Astrocyte of the cerebellum (primary cell): ENCODE measurements around the gene ATF7IP2.
"Not testable (repeated sequence)": the region's sequence is repeated elsewhere in the genome, so short reads cannot be mapped to it uniquely, and the experiment has no call there.

Experiments
- DNase-seq: peaks from one replicate; pipeline ENCODE4 v3.0.0-alpha.2; 2011; ENCODE audit warnings: low read depth
- H3K4me3 ChIP-seq: 2 replicates; pipeline ENCODE4 v1.5.1; 2011; ENCODE audit warnings: mild to moderate bottlenecking, low read depth, low read length, moderate library complexity
- CTCF ChIP-seq: IDR thresholded peaks from 2 replicates; pipeline ENCODE4 v1.5.1; 2012; ENCODE audit warnings: low read length, low read depth, moderate library complexity, mild to moderate bottlenecking; ENCODE audit errors: missing control alignments
- in situ Hi-C: cut with HindIII; loops from 2 replicates; pipeline ENCODE4 v1.10.0; 2017; ENCODE audit warnings: low sequenced_read_pairs

ATF7IP2 gene

GRCh38 chr16:10419701-10420100, 33.8 kb downstream of the ATF7IP2 start:
- no peak for DNase-seq
- no peak overlapping the region for H3K4me3 ChIP-seq
- in situ Hi-C loops: no loop called here
- TF ChIP-seq CTCF: no peak

GRCh38 chr16:10421596-10421995, 35.7 kb downstream of the ATF7IP2 start:
- H3K4me3 ChIP-seq: no peak overlapping the region
- in situ Hi-C loops: no loop called here
- TF ChIP-seq CTCF: no peak
- DNase-seq: no peak

DNA sequence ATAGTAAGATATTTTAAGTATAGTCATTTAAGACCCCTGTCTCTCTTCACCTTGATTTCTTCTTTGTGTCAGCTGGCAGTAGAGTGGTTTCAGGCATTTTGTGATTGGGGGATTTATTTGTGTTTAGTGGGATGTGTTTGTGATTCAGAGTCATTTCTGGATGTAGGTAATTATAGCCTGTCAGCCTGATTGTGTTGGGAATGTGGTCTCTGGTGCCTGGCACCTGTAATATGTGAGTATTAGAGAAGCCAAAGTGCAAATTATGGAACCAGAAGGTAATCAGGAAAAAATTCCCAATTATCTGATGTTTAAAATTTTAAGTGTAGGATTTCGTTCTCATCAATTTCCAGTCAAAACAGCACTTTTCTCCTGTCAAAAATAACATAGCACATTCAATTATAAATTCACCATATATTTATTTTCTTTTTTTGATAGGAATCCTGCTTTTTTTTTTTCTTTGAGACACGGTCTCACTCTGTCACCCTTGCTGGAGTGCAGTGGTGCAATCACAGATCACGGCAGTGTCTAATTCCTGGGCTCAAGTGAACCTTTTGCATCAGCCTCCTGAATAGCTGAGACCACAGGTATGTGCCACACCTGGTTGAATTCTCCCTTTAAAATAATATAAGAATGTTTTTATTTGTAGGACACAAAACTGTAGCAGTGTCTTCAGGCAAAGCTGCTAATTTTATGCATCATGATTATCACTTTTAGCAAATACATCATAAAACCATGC, 42.7 kb downstream of the ATF7IP2 start:
- no peak overlapping the region for H3K4me3 ChIP-seq
- DNase-seq: no peak
- in situ Hi-C loops: no loop called here
- no peak for TF ChIP-seq CTCF

DNA sequence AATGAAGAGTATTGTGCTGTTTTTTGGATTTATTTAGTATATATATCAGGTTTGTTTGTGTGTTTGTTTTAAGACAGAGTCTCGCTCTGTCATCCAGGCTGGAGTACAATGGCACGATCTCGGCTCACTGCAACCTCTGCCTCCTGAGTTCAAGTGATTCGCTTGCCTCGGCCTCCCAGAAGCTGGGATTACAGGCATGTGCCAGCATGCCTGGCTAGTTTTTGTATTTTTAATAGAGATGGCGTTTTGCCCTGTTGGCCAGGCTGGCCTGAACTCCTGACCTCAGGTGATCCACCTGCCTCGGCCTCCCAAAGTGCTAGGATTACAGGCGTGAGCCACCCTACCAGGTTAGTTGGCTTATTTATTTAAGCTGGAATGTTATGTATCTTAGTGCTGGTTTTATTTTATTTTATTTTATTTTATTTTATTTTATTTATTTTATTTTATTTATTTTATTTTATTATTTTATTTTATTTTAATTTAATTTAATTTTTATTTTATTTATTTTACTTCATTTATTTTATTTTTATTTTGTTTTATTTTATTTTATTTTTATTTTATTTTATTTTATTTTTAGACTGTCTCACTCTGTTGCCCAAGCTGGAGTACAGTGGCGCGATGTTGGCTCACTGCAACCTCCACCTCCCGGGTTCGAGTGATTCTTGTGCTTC, 43.6 kb downstream of the ATF7IP2 start:
- DNase-seq, in situ Hi-C loops, H3K4me3 ChIP-seq: not testable (repeated sequence)

DNA sequence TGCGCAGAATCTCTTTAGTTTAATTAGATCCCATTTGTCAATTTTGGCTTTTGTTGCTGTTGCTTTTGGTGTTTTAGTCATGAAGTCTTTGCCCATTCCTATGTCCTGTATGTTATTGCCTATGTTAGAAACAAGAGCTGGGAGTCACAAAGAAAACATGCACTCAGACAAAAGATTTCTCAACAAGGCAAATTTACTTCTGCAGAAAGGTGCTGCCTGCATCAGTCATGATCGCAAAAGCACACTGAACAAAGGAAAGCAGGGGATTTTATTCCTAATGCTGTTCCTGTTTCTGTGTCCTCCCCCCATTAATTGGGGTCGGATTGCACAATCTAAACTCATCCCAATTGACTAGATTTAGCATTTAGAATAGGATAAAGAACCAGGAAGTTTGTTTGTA, 55.9 kb downstream of the ATF7IP2 start:
- in situ Hi-C loops: no loop called here

GRCh38 chr16:10447289-10447688, 61.4 kb downstream of the ATF7IP2 start:
- in situ Hi-C loops: no loop called here
- no peak for DNase-seq
- TF ChIP-seq CTCF: no peak
- H3K4me3 ChIP-seq: no peak overlapping the region

More for the DNA sequence above, 55.9 kb downstream of the ATF7IP2 start:
- TF ChIP-seq CTCF: no peak
- no peak overlapping the region for H3K4me3 ChIP-seq
- DNase-seq: no peak

DNA sequence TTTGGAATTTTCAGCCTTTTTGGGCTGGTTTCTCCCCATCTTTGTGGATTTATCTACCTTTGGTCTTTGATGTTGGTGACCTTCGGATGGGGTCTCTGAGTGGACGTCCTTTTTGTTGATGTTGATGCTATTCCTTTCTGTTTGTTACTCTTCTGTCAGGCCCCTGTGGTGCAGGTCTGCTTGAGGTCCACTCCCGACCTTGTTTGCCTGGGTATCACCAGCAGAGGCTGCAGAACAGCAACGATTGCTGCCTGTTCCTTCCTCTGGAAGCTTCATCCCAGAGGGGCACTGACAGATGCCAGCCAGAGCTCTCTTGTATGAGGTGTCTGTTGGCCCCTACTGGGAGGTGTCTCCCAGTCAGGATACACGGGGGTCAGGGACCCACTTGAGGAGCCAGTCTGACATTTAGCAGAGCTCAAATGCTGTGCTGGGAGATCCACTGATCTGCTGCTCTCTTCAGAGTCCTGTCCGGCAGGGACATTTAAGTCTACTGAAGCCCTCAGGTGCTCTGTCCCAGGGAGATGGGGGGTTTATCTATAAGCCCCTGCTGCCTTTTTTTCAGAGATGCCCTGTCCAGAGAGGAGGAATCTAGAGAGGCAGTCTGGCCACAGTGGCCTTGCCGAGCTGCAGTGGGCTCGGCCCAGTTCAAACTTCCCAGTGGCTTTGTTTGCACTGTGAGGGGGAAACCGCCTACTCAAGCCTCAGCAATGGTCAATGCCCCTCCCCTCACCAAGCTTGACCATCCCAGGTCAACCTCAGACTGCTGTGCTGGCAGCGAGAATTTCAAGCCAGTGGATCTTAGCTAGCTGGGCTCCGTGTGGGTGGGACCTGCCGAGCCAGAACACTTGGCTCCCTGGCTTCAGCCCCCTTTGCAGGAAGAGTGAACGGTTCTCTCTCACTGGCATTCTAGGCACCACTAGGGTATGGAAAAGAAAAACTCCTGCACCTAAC, 66.6 kb downstream of the ATF7IP2 start:
- DNase-seq, in situ Hi-C loops, H3K4me3 ChIP-seq: not testable (repeated sequence)
